ENCODE data around the gene PPP2R3B.
"Not testable (repeated sequence)": the region's sequence is repeated elsewhere in the genome, so short reads cannot be mapped to it uniquely, and the experiment has no call there.

PPP2R3B gene

GRCh38 chrX:310621-311155, 76.0 kb downstream of the PPP2R3B start:
- Histone ChIP-seq H3K4me3 (ENCODE audit: low read length) (no peak overlapping the region), H3K36me3 (ENCODE audit: control insufficient read depth, insufficient read depth, low read length, severe bottlenecking) (peaks cover 81% of the 10 kb centered on the region), H3K9me3 (ENCODE audit: control insufficient read depth, low read length) (no peaks in the 10 kb centered on the region), H3K4me1 (ENCODE audit: control insufficient read depth, insufficient read depth, low read length) (no peaks in the 10 kb centered on the region), H3K9ac (ENCODE audit: low read length) (no peak overlapping the region), H3K27me3 (replicated peaks; ENCODE audit: control insufficient read depth, insufficient read depth, low read length) (no peaks in the 10 kb centered on the region)
- DNase-seq (ENCODE audit: low read depth) = no peak

GRCh38 chrX:308821-309520, 77.7 kb downstream of the PPP2R3B start:
- Histone ChIP-seq H3K27me3 (replicated peaks; ENCODE audit: control insufficient read depth, insufficient read depth, low read length) (no peaks in the 10 kb centered on the region), H3K4me3 (ENCODE audit: low read length) (no peak overlapping the region), H3K9me3 (ENCODE audit: control insufficient read depth, low read length) (no peaks in the 10 kb centered on the region), H3K36me3 (ENCODE audit: control insufficient read depth, insufficient read depth, low read length, severe bottlenecking) (peaks cover 79% of the 10 kb centered on the region), H3K9ac (ENCODE audit: low read length) (no peak overlapping the region), H3K4me1 (ENCODE audit: control insufficient read depth, insufficient read depth, low read length) (no peaks in the 10 kb centered on the region)
- DNase-seq (ENCODE audit: low read depth) = no peak

DNA sequence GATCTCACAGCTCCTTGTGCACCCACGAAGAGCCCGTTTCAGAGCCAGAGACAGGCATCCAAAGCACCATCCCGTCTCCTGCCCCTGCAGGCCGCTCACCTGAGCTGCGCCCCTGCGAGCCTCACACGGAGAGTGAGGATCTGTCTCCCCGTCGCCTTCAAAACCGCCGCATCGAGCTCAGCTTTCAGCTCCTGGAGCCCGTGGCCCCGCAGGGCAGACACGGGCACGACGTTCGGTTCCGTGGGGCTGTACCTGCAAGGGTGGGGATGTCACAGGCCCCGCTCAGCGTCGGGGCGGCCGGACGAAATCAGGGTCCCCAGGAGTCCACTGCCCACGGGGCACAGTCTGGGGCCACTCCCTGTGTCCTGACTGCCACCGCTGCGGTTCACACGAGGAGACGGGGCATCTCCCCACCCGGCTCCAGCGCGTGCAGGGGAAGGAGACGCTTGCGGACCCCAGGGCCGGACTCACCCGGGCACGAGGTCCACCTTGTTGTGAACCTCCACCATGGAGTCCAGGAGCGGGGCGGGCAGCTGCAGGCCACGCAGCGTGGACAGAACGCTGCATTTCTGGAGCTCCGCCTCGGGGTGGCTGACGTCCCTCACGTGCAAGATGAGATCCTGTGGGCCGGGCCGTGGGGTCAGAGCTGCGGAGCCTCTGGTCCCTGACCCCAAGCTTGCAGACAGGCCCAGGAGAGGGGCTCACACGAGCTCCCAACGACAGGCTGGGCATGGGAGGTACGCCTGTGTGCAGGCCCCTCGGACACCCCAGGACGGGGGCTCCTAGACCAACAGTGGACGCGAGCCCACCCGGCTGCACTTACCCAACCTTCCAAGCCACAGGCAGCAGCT, 79.2 kb downstream of the PPP2R3B start:
- Histone ChIP-seq H3K36me3 (ENCODE audit: control insufficient read depth, insufficient read depth, low read length, severe bottlenecking) (peaks cover 71% of the 10 kb centered on the region), H3K4me3 (ENCODE audit: low read length) (no peak overlapping the region), H3K9me3 (ENCODE audit: control insufficient read depth, low read length) (no peaks in the 10 kb centered on the region), H3K4me1 (ENCODE audit: control insufficient read depth, insufficient read depth, low read length) (no peaks in the 10 kb centered on the region), H3K9ac (ENCODE audit: low read length) (no peak overlapping the region), H3K27me3 (replicated peaks; ENCODE audit: control insufficient read depth, insufficient read depth, low read length) (no peaks in the 10 kb centered on the region)
- DNase-seq (ENCODE audit: low read depth) = no peak

DNA sequence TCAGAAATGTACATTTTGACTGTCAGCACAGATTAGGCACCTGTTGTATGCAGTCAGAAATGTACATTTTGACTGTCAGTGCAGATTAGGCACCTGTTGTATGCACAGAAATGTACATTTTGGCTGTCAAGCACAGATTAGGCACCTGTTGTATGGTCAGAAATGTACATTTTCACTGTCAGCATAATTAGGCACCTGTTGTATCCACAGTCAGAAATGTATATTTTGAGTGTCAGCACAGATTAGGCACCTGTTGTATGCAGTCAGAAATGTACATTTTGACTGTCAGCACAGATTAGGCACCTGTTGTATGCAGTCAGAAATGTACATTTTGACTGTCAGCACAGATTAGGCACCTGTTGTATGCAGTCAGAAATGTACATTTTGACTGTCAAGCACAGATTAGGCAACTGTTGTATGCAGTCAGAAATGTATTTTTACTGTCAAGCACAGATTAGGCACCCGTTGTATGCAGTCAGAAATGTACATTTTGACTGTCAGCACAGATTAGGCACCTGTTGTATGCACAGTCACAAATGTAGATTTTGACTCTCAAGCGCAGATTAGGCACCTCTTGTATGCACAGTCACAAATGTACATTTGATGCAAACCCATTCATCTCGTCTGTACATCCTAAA, 80.0 kb downstream of the PPP2R3B start:
- peaks cover 67% of the 10 kb centered on the region for H3K36me3 ChIP-seq (ENCODE audit: control insufficient read depth, insufficient read depth, low read length, severe bottlenecking)
- not testable (repeated sequence) for DNase-seq (ENCODE audit: low read depth); H3K9me3 ChIP-seq (ENCODE audit: control insufficient read depth, low read length); H3K4me3 ChIP-seq (ENCODE audit: low read length); H3K9ac ChIP-seq (ENCODE audit: low read length); H3K4me1 ChIP-seq (ENCODE audit: control insufficient read depth, insufficient read depth, low read length); H3K27me3 ChIP-seq (replicated peaks; ENCODE audit: control insufficient read depth, insufficient read depth, low read length)

- not testable (repeated sequence) for H3K27me3 ChIP-seq (replicated peaks; ENCODE audit: control insufficient read depth, insufficient read depth, low read length); H3K4me3 ChIP-seq (ENCODE audit: low read length); DNase-seq (ENCODE audit: low read depth); H3K4me1 ChIP-seq (ENCODE audit: control insufficient read depth, insufficient read depth, low read length); H3K9me3 ChIP-seq (ENCODE audit: control insufficient read depth, low read length); H3K9ac ChIP-seq (ENCODE audit: low read length)
- peaks cover 63% of the 10 kb centered on the region for H3K36me3 ChIP-seq (ENCODE audit: control insufficient read depth, insufficient read depth, low read length, severe bottlenecking)
Measured at GRCh38 chrX:305781-306613, 80.7 kb downstream of the PPP2R3B start.

GRCh38 chrX:302975-303374, 83.7 kb downstream of the PPP2R3B start:
- Histone ChIP-seq H3K9me3 (ENCODE audit: control insufficient read depth, low read length) (no peaks in the 10 kb centered on the region), H3K4me3 (ENCODE audit: low read length) (no peak overlapping the region), H3K27me3 (replicated peaks; ENCODE audit: control insufficient read depth, insufficient read depth, low read length) (no peaks in the 10 kb centered on the region), H3K9ac (ENCODE audit: low read length) (no peak overlapping the region), H3K36me3 (ENCODE audit: control insufficient read depth, insufficient read depth, low read length, severe bottlenecking) (peaks cover 60% of the 10 kb centered on the region), H3K4me1 (ENCODE audit: control insufficient read depth, insufficient read depth, low read length) (no peaks in the 10 kb centered on the region)
- no peak for DNase-seq (ENCODE audit: low read depth)

DNA sequence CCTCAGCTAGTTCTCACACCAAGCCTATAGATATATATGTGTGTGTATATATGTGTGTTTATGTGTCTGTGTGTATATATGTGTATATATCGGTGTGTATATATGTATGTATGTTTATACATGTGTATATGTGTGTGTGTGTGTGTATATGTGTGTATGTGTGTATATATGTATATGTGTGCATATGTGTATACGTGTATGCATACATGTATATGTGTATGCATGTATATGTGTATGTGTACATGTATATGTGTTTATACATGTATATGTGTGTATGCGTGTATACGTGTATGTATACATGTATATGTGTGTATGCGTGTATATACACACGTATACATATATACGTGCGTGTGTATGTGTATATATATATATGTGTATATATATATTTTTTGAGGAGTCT, 86.4 kb downstream of the PPP2R3B start:
- no peaks in the 10 kb centered on the region for H3K27me3 ChIP-seq (replicated peaks; ENCODE audit: control insufficient read depth, insufficient read depth, low read length)
- DNase-seq (ENCODE audit: low read depth) = no peak
- no peak overlapping the region for H3K9ac ChIP-seq (ENCODE audit: low read length)
- peaks cover 44% of the 10 kb centered on the region for H3K36me3 ChIP-seq (ENCODE audit: control insufficient read depth, insufficient read depth, low read length, severe bottlenecking)
- H3K4me1 ChIP-seq (ENCODE audit: control insufficient read depth, insufficient read depth, low read length) = no peaks in the 10 kb centered on the region
- no peak overlapping the region for H3K4me3 ChIP-seq (ENCODE audit: low read length)
- no peaks in the 10 kb centered on the region for H3K9me3 ChIP-seq (ENCODE audit: control insufficient read depth, low read length)

- no peak overlapping the region for H3K9ac ChIP-seq (ENCODE audit: low read length)
- no peaks in the 10 kb centered on the region for H3K4me1 ChIP-seq (ENCODE audit: control insufficient read depth, insufficient read depth, low read length)
- H3K9me3 ChIP-seq (ENCODE audit: control insufficient read depth, low read length) = no peaks in the 10 kb centered on the region
- no peak for DNase-seq (ENCODE audit: low read depth)
- no peak overlapping the region for H3K4me3 ChIP-seq (ENCODE audit: low read length)
- peaks cover 43% of the 10 kb centered on the region for H3K36me3 ChIP-seq (ENCODE audit: control insufficient read depth, insufficient read depth, low read length, severe bottlenecking)
- H3K27me3 ChIP-seq (replicated peaks; ENCODE audit: control insufficient read depth, insufficient read depth, low read length) = no peaks in the 10 kb centered on the region
Measured at GRCh38 chrX:298993-299392, 87.7 kb downstream of the PPP2R3B start.

GRCh38 chrX:295136-295535, 91.6 kb downstream of the PPP2R3B start:
- no peak for DNase-seq (ENCODE audit: low read depth)
- Histone ChIP-seq H3K27me3 (replicated peaks; ENCODE audit: control insufficient read depth, insufficient read depth, low read length) (no peaks in the 10 kb centered on the region), H3K36me3 (ENCODE audit: control insufficient read depth, insufficient read depth, low read length, severe bottlenecking) (peaks cover 48% of the 10 kb centered on the region), H3K9ac (ENCODE audit: low read length) (no peak overlapping the region), H3K9me3 (ENCODE audit: control insufficient read depth, low read length) (no peaks in the 10 kb centered on the region), H3K4me1 (ENCODE audit: control insufficient read depth, insufficient read depth, low read length) (no peaks in the 10 kb centered on the region), H3K4me3 (ENCODE audit: low read length) (no peak overlapping the region)

DNA sequence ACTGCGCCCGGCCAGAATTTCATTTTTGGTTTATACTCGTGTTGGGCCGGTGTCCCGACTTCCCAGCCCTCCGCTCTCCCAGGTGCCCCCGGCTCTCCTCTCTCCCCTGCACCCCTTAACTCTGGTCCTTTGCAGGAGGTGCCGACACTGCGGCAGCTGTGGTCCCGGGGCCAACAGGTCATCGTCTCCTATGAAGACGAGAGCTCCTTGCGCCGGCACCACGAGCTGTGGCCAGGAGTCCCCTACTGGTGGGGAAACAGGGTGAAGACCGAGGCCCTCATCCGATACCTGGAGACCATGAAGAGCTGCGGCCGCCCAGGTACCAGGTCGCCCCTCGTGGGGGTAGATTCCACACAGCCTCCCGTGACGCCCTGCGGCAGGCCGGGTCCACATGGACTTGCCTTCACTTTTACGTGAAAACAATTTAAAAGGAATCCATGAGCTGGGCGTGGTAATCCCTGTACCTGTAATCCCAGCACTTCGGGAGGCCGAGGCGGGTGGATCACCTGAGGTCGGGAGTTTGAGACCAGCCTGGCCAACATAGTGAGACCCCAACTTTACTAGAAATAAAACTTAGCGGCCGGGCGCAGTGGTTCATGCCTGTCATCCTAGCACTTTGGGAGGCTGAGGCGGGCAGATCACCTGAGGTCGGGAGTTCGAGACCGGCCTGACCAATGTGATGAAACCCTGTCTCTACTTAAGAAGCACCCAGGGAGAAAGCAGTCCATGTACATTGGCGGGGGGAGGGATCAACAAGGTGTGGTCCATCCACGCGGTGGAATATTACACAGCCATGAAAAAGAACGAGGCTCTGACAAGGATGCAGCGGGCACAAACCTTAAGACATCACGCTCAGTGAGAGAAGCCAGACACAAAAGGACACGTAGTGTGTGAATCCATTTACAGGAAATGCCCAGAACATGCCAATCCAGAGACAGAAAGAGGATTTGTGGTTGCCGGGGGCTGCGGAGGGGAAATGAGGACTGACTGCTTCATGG, 93.5 kb downstream of the PPP2R3B start:
- Histone ChIP-seq H3K9me3 (ENCODE audit: control insufficient read depth, low read length) (no peaks in the 10 kb centered on the region), H3K36me3 (ENCODE audit: control insufficient read depth, insufficient read depth, low read length, severe bottlenecking) (peaks cover 58% of the 10 kb centered on the region), H3K9ac (ENCODE audit: low read length) (no peak overlapping the region), H3K4me1 (ENCODE audit: control insufficient read depth, insufficient read depth, low read length) (no peaks in the 10 kb centered on the region), H3K4me3 (ENCODE audit: low read length) (no peak overlapping the region), H3K27me3 (replicated peaks; ENCODE audit: control insufficient read depth, insufficient read depth, low read length) (no peaks in the 10 kb centered on the region)
- no peak for DNase-seq (ENCODE audit: low read depth)
